Measurements from ENCODE around the gene KDM6A.
A peak's percentile ranks its signal among the peaks of the same experiment; 100 is the strongest.
"Not testable (repeated sequence)": the region's sequence is repeated elsewhere in the genome, so short reads cannot be mapped to it uniquely, and the experiment has no call there.

The KDM6A gene

GRCh38 chrX:44872821-44873414, at the start of gene KDM6A:
Gene KDM6A, plus strand, starts transcription at chrX:44873188. Its CDS starts 364 bp downstream, at chrX:44873552.
- DNase-seq: peak; percentile 98

DNA sequence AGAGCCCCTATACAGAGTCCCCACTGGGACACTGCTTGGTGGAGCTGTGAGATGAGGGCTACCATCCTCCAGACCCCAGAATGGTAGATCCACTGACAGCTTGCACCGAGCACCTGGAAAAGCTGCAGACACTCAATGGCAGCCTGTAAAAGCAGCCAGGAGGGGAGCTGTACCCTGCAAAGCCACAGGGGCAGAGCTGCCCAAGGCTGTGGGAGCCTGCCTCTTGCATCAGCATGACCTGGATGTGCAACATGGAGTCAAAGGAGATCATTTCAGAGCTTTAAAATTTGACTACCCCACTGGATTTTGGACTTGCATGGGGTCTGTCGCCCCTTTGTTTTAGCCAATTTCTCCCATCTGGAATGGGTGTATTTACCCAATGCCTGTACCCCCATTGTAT, 49.8 kb upstream of the KDM6A start:
- DNase-seq: not testable (repeated sequence)

DNA sequence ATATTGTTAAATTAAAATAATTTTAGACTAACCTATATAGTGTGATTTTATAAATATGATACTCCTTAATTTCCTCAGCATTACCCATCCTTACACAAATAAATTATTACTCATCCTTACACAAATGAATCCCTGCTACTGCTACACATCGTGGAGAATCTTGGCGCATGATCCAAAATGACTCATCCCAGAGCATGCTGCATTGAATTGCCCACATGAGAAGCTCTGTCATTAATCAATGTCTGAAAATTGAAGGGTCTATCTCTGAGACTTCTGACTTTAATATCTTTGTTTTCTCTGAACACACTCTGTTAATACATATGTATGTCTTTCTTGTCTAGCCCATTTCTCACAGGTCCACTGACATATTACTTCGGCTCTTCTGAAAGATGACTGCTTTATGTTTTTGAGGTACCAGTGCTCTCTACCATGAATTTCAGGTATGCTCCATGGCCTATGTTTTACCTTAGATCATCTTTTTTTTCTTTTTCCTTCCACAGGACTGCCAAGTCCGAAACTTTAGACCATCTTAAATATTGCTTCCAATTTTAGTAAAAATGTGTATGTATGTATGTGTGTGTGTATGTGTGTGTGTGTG, 44.9 kb upstream of the KDM6A start:
- no peak for DNase-seq

GRCh38 chrX:44829832-44830231, 43.2 kb upstream of the KDM6A start:
- DNase-seq: no peak

DNA sequence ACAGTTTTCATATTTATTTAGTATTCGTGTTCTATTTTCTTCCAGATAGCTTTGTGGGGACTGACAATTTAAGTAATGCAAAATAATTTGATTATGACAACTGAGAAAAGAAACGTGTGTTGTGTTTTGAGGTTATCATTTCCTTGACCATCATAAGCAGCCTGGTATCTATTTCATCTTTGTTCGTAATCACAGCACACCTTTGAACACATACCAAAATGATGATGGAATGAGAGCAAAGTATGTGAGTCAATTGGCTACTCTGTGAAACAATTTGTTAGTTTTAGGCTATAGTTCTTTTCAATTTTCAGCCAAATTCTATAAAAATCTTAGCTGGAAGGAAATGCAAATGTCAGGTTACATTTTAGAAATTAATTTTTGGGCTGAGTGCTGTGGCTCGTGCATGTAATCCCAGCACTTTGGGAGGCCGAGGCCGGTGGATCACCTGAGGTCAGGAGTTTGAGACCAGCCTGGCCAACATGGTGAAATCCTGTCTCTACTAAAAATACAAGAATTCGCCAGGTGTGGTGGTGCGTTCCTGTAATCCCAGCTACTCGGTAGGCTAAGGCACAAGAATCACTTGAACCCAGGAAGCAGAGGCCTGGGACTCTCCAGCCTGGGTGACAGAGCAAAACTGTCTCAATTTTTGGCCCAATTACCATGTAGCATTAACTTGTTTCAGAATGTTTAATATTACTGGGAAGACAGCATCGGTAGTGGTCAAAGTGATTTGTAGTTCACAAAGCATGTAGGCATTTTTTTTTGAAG, 30.3 kb upstream of the KDM6A start:
- DNase-seq: no peak

DNA sequence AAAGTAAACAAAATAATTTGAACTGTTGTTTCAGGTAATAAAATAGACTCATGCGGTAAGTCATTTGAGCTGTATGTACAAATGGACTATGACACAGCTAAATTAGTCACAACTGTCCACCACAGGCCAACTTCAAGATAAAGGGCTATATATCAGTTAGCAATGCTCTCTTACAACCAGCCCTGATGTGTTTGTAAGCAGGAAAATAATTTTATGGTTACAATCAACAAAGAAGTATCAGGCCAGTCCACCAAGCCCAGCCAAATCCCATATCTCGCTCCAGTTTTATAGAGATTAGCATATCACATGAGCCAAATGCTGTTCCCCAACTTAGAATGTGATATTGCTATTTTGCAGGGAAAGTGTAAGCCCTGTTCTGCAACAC, 29.7 kb upstream of the KDM6A start:
- DNase-seq: no peak

GRCh38 chrX:44843753-44844152, 29.2 kb upstream of the KDM6A start, which contains the start of gene DUSP21:
Gene DUSP21, plus strand, starts transcription at chrX:44844021. Its CDS starts 112 bp downstream, at chrX:44844133.
- DNase-seq: no peak

GRCh38 chrX:44844204-44844603, 28.8 kb upstream of the KDM6A start:
- DNase-seq: no peak

GRCh38 chrX:44850891-44851290, 22.1 kb upstream of the KDM6A start:
- not testable (repeated sequence) for DNase-seq

DNA sequence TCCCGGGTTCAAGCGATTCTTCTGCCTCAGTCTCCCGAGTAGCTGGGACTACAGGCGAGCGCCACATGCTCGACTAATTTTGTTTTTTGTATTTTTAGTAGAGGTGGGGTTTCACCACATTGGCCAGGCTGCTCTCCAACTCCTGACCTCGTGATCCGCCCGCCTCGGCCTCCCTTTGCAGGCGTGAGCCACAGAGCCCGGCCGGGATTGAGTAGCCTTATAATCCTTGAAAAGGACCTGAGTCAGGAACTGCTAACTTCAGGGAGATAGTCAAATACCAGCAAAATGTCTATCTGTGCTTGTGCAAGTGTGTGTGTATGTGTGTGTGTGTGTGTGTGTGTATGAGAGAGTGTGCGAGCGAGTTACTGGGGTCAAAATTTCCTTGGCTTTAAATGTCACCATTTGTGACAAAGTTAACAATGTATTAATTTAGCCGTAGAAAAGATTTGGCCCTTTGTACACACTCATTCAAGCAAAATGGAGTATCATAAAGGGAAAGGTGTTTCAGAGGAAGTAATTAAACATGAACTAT, 1.8 kb upstream of the KDM6A start:
- no peak for DNase-seq

DNA sequence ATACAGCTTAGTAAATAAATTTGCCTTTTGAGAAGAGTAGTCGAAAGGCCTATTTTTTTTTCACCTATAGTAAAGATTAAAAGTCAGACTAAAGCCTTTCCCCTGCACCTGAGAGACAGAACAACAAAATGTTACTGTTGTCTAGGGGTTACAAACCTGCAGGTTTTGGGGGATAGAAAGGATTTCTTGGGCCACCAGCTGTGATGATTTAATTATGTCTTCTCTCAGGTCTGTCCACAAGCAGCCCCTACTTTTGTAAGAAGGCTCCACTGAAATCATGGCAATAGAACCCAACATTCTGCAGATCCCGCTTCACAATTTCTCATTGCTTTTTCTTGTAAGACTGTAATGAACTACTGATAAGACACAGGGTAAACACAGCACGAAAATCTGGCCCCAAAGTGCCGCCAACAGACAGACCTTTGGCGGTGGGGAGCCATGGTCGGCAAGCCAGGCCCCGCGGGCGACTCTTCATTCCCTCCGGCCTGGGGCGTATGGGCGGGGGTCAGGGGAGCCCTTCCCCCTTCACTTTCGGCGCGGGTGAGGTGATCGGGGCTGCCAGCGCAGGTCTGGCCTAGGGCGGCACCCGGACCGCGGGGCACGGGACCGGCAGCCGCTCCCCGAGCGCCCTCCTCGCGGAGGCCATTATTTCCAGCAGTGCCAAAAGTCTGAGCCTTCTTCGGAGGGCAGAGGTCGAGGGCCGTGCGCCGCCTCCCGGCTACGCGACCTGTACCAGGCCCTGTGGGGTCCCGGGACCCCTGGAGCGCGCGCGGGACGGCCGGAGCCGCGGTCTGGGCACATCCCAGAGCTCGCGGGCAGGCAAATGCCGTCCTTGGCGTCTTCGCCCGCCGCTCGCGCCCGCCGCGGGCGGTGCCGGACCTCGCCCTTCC, 812 bp upstream of the KDM6A start:
- no peak for DNase-seq

- DNase-seq: no peak
Measured at GRCh38 chrX:44873415-44874276, 658 bp downstream of the KDM6A start.

- peak; percentile 16 for DNase-seq
Measured at GRCh38 chrX:44874420-44875184, 1.6 kb downstream of the KDM6A start.

DNA sequence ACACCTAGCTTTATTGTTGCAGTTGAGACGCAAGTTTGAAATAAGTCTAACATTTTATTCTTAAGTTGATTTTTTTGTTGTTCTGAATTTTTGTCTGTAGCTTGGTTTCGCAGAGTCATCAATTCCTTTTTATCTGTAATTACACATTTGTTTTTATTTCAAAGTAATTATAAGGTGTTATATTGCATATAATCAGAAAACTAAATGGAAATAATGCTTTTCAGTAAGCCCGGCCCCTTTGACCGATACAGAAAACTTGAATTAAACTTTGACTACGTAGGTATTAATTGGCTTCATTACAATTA, 2.1 kb downstream of the KDM6A start:
- no peak for DNase-seq

- no peak for DNase-seq
Measured at GRCh38 chrX:44876086-44876485, 3.1 kb downstream of the KDM6A start.

- no peak for DNase-seq
Measured at GRCh38 chrX:44876767-44877166, 3.8 kb downstream of the KDM6A start.

DNA sequence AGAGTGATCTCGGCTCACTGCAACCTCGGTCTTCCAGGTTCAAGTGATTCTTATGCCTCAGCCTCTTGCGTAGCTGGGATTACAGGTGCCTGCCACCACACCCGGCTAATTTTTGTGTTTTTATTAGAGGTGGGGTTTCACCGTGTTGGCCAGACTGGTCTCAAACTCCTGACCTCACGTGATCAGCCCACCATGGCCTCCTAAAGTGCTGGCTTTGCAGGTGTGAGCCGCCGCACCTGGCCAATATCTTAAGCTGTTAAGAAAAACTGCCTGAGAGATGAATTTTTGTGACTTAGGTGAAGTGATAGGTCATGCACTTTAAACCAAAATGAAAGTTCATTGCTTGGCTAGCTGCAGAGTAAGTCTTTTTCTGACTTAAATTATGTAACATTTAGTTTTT, 5.8 kb downstream of the KDM6A start:
- DNase-seq: no peak

- DNase-seq: no peak
Measured at GRCh38 chrX:44881549-44881948, 8.6 kb downstream of the KDM6A start.

DNA sequence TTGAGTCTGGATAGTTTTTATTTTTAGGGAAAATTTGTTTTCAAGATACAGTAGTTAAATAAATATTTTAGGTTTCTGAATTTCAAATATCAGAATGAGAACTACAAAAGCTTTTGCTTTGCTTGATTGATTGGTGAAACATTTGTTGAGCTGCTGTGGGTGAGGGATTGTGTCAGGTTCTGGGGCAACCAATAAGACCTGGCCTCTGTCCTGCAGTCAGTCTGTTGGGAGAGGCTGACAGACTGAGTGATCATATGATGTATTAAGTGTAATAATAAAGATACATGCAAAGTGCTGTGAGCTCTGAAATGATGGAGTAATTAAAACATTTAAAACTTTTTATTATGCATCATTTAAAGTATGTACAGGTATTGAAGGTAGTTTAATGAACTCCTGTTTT, 9.6 kb downstream of the KDM6A start:
- no peak for DNase-seq

- no peak for DNase-seq
Measured at GRCh38 chrX:44884944-44885343, 12.0 kb downstream of the KDM6A start.

- no peak for DNase-seq
Measured at GRCh38 chrX:44889824-44890223, 16.8 kb downstream of the KDM6A start.

Measured in DMS 273 treated with DMSO at 0.1 percent for 48 hours (cell line).